Measurements from ENCODE around the gene MYO18A.
"Not testable (repeated sequence)": the region's sequence is repeated elsewhere in the genome, so short reads cannot be mapped to it uniquely, and the experiment has no call there.

MYO18A gene

DNA sequence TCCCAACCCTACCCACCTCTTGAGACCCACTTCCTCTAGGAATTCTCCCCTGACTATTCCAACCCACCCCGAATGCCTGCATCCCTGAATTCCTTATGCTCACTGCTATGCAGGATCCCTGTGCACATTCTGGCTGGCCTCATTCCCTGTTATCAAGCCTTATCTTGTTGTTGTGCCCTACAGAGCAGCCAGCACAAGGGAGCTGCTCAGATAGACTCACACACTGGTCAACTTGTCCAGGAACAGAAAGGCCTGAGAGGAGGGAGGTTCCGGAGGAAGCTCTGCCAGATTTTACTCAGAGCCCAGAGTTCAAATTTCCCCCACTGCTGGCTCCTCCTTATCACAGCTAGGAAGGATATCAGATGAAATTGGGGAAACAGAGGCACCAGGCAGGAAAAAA is 24.8 kb upstream of the MYO18A start:
- H3K9ac ChIP-seq (ENCODE audit: low read depth, low read length), result no peak overlapping the region
- no peaks in the 10 kb centered on the region for H3K36me3 ChIP-seq (ENCODE audit: insufficient read depth, low read length)
- peaks cover 3% of the 10 kb centered on the region; the same call in 1 of the 2 replicates for H3K4me1 ChIP-seq (ENCODE audit: insufficient read depth, low read length)
- H3K9me3 ChIP-seq (ENCODE audit: control insufficient read depth, insufficient read depth, low read length), result no peaks in the 10 kb centered on the region

GRCh38 chr17:29204068-29204804 is 24.0 kb upstream of the MYO18A start:
- H3K9me3 ChIP-seq (ENCODE audit: control insufficient read depth, insufficient read depth, low read length); H3K36me3 ChIP-seq (ENCODE audit: insufficient read depth, low read length); H3K9ac ChIP-seq (ENCODE audit: low read depth, low read length); H3K4me1 ChIP-seq (ENCODE audit: insufficient read depth, low read length): not testable (repeated sequence)

- H3K9ac ChIP-seq (ENCODE audit: low read depth, low read length), result no peak overlapping the region
- no peaks in the 10 kb centered on the region; the same call in 1 of the 2 replicates for H3K4me1 ChIP-seq (ENCODE audit: insufficient read depth, low read length)
- no peaks in the 10 kb centered on the region for H3K9me3 ChIP-seq (ENCODE audit: control insufficient read depth, insufficient read depth, low read length)
These were observed 17.5 kb upstream of the MYO18A start for GRCh38 chr17:29197516-29198272.

GRCh38 chr17:29196769-29197515 is 16.7 kb upstream of the MYO18A start:
- Histone ChIP-seq H3K36me3 (ENCODE audit: insufficient read depth, low read length) (no peaks in the 10 kb centered on the region), H3K9ac (ENCODE audit: low read depth, low read length) (no peak overlapping the region), H3K4me1 (ENCODE audit: insufficient read depth, low read length) (no peaks in the 10 kb centered on the region; the same call in 1 of the 2 replicates), H3K9me3 (ENCODE audit: control insufficient read depth, insufficient read depth, low read length) (no peaks in the 10 kb centered on the region)

More at GRCh38 chr17:29197516-29198272, 17.5 kb upstream of the MYO18A start:
- H3K36me3 ChIP-seq (ENCODE audit: insufficient read depth, low read length), result no peaks in the 10 kb centered on the region

GRCh38 chr17:29195465-29196081 is 15.4 kb upstream of the MYO18A start:
- H3K9ac ChIP-seq (ENCODE audit: low read depth, low read length), result no peak overlapping the region
- H3K36me3 ChIP-seq (ENCODE audit: insufficient read depth, low read length), result no peaks in the 10 kb centered on the region
- H3K4me1 ChIP-seq (ENCODE audit: insufficient read depth, low read length), result no peaks in the 10 kb centered on the region; the same call in 1 of the 2 replicates
- H3K9me3 ChIP-seq (ENCODE audit: control insufficient read depth, insufficient read depth, low read length), result no peaks in the 10 kb centered on the region

GRCh38 chr17:29194669-29195068 is 14.5 kb upstream of the MYO18A start:
- Histone ChIP-seq H3K9ac (ENCODE audit: low read depth, low read length) (no peak overlapping the region), H3K9me3 (ENCODE audit: control insufficient read depth, insufficient read depth, low read length) (no peaks in the 10 kb centered on the region), H3K36me3 (ENCODE audit: insufficient read depth, low read length) (no peaks in the 10 kb centered on the region), H3K4me1 (ENCODE audit: insufficient read depth, low read length) (no peaks in the 10 kb centered on the region; the same call in 1 of the 2 replicates)

- Histone ChIP-seq H3K9ac (ENCODE audit: low read depth, low read length) (no peak overlapping the region), H3K36me3 (ENCODE audit: insufficient read depth, low read length) (no peaks in the 10 kb centered on the region), H3K9me3 (ENCODE audit: control insufficient read depth, insufficient read depth, low read length) (no peaks in the 10 kb centered on the region), H3K4me1 (ENCODE audit: insufficient read depth, low read length) (no peaks in the 10 kb centered on the region; the same call in 1 of the 2 replicates)
These were observed 12.9 kb upstream of the MYO18A start for GRCh38 chr17:29193146-29193545.

DNA sequence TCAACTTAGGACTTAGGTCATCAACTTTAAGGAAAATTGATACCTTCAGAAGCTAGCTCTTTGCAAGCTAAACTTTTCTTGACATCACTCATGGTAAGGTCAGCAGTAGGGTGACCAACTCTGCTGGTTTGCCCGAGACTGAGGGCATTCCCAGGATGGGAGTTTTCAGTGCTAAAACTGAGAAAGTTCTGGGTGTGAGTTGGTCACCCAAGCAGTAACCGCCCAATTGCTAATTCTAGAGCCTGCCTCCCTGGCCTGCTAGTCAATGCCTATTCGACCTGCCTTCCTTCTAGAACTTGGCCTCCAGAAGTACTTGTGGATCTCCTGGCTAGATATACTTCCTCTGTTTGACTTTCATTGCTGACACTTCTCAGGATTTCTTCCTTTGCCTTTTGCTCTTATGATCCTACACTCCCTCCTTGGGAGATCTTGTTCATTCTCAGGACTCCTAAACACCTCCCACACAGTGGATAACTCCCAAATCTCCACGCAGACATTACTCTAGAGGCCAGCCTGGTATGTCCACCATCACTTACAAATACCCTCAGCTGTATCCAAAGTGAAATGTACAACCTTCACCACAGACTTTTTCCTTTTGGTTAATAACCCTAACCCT is 10.5 kb upstream of the MYO18A start:
- Histone ChIP-seq H3K4me1 (ENCODE audit: insufficient read depth, low read length) (no peaks in the 10 kb centered on the region; the same call in 1 of the 2 replicates), H3K36me3 (ENCODE audit: insufficient read depth, low read length) (no peaks in the 10 kb centered on the region), H3K9me3 (ENCODE audit: control insufficient read depth, insufficient read depth, low read length) (no peaks in the 10 kb centered on the region), H3K9ac (ENCODE audit: low read depth, low read length) (no peak overlapping the region)

DNA sequence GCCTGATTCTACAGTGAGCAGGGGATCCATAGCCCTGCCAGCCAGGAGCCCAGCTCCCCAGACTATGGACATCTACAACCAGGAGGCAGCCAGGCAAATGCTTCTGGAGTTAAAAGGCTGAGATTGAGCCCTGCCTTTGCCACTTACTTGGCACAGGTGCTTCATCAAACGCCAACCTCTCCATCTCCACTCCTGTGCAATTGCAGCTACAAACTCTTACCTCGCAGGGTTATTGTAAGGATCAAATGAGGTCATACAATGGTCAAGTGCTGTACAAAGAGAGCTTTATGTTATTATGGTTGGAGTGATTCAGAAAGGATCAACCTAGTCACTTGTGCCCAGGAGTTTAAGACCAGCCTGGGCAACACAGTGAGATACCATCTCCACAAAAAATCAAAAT is 9.8 kb upstream of the MYO18A start:
- Histone ChIP-seq H3K4me1 (ENCODE audit: insufficient read depth, low read length) (no peaks in the 10 kb centered on the region; the same call in 1 of the 2 replicates), H3K9me3 (ENCODE audit: control insufficient read depth, insufficient read depth, low read length) (no peaks in the 10 kb centered on the region), H3K9ac (ENCODE audit: low read depth, low read length) (no peak overlapping the region), H3K36me3 (ENCODE audit: insufficient read depth, low read length) (no peaks in the 10 kb centered on the region)

DNA sequence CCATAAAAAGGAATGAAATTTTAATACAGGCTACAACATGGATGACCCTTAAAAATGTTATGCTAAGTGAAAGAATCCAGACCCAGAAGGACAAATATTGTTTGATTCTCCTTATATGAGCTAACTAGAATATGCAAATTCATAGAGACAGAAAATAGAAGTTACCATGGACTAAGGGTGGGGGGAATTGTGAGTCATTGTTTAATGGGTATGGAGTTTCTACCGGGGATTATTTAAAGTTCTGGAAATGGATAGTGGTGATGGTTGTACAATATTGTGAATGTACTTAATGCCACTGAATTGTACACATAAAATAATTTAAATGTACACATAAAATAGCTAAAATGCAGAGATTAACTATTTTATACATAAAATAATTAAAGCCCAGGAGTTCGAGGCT is 9.2 kb upstream of the MYO18A start:
- Histone ChIP-seq H3K36me3 (ENCODE audit: insufficient read depth, low read length) (no peaks in the 10 kb centered on the region), H3K4me1 (ENCODE audit: insufficient read depth, low read length) (no peaks in the 10 kb centered on the region), H3K9ac (ENCODE audit: low read depth, low read length) (no peak overlapping the region), H3K9me3 (ENCODE audit: control insufficient read depth, insufficient read depth, low read length) (no peaks in the 10 kb centered on the region)

- Histone ChIP-seq H3K36me3 (ENCODE audit: insufficient read depth, low read length) (no peaks in the 10 kb centered on the region), H3K4me1 (ENCODE audit: insufficient read depth, low read length) (peaks cover 20% of the 10 kb centered on the region; the same call in 1 of the 2 replicates), H3K9me3 (ENCODE audit: control insufficient read depth, insufficient read depth, low read length) (no peaks in the 10 kb centered on the region), H3K9ac (ENCODE audit: low read depth, low read length) (no peak overlapping the region)
These were observed 1.0 kb upstream of the MYO18A start for GRCh38 chr17:29181226-29181625.

DNA sequence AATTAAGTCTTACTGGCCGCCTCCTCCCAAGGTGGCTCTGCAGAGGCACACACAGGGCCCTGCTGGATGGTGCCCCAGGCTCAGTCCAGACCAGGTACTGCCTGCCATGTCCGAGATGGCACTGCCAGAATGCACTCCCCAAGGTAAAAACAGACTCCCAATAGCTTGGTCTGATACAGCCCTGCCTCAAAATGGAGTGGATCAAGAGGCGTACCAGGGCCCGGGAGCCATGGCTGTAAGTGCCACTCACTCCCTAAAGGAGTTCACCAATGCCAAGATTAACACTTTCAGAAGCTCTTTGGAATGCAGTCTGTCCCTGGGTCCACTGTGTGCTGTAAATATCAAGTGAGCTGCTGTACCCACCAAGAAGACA is 576 bp upstream of the MYO18A start:
- Histone ChIP-seq H3K36me3 (ENCODE audit: insufficient read depth, low read length) (no peaks in the 10 kb centered on the region), H3K9ac (ENCODE audit: low read depth, low read length) (peak overlapping the region; percentile 41; the same call in 1 of the 2 replicates), H3K4me1 (ENCODE audit: insufficient read depth, low read length) (peaks cover 24% of the 10 kb centered on the region; the same call in 1 of the 2 replicates), H3K9me3 (ENCODE audit: control insufficient read depth, insufficient read depth, low read length) (no peaks in the 10 kb centered on the region)

- H3K36me3 ChIP-seq (ENCODE audit: insufficient read depth, low read length), result no peaks in the 10 kb centered on the region
- peak overlapping the region; percentile 83 for H3K9ac ChIP-seq (ENCODE audit: low read depth, low read length)
- no peaks in the 10 kb centered on the region for H3K9me3 ChIP-seq (ENCODE audit: control insufficient read depth, insufficient read depth, low read length)
- peaks cover 24% of the 10 kb centered on the region; the same call in 1 of the 2 replicates for H3K4me1 ChIP-seq (ENCODE audit: insufficient read depth, low read length)
These were observed 765 bp downstream of the MYO18A start for GRCh38 chr17:29179232-29180033.
